Measurements from ENCODE around the gene TAP2.

- TF ChIP-seq CTCF (IDR thresholded peaks at IDR 0.05) = no peak
- peak in 1 of 2 donors; percentile 9 for TF ChIP-seq POLR2AphosphoS5 (IDR thresholded peaks at IDR 0.05; ENCODE audit: insufficient read depth in 1 of 2, low read depth in 1 of 2)
Measured at GRCh38 chr6:32814145-32814544, 24.4 kb downstream of the TAP2 start.
